HK-2 (cell line): ENCODE data around the gene KRT14.
"Not testable (repeated sequence)": the region's sequence is repeated elsewhere in the genome, so short reads cannot be mapped to it uniquely, and the experiment has no call there.

Experiments used
- DNase-seq: peaks from one replicate; pipeline ENCODE4 v3.0.0-alpha.2; 2018; ENCODE audit not compliant: unreplicated experiment

Gene KRT14

DNA sequence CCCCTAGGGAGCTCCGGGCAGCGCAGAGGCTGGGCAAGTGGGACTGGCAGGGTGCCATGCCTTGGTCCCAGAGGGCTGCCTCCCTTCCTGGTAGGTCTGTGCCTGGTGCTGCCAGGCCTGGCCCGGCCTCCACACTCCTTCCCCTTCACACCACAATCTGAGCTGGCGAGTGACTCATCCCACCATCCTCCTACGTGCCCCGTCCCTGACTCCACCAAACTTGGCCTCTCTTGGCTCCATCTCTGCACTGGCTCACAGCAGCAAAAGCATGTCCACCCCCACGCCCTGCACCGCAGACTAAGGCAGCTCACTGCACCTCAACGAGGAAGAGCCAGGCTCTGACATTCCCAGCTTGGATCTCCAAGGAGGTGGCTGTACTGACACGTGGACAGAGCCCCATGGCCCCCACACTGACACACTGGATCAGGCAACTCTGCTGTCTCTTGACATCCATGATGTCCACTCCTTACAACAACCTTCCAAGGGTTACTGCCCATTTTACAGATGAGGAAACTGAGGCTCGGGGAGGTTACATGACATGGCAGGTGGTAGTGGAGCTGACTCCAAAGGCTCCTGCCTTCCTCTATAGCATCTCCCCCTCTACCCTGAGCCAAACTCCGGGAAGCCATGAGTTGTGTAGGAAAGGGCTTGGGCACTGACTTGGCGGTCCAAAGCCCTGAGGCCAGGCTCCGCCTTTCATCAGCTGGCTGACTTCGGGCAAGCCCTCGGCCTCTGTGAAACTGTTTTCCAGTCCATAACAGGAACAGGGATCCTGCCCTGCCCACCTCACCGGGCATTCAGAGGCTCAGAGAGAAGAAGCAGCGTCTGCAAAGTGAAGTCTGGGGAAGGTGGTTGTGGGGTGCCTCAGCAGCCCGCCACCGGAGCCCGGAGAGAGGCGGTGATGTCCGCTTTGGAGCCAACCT, 38.5 kb downstream of the KRT14 start:
- DNase-seq = peak; percentile 97

DNA sequence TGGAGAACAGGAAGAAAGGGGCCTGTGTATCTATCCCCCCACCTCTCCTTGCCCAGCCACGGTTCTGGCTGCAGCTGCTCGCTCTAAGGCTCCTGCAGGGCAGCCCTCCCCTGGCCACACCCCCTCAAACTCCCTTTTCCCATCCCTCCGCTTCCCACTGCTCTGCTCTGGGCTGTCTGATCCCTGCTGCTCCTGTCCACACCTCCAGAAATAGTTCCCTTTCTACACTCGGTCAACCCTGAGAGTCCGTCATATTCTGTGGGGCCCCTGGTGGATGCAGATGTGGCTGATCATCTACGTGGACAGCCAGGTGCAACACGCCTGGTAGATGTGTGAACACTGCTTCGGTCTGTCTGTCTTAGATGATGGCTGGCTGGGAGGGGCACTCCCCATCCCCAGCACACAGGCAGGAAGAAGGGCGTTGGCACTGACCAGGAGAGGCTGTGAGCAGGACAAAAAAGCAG, 39.3 kb downstream of the KRT14 start:
- no peak for DNase-seq

DNA sequence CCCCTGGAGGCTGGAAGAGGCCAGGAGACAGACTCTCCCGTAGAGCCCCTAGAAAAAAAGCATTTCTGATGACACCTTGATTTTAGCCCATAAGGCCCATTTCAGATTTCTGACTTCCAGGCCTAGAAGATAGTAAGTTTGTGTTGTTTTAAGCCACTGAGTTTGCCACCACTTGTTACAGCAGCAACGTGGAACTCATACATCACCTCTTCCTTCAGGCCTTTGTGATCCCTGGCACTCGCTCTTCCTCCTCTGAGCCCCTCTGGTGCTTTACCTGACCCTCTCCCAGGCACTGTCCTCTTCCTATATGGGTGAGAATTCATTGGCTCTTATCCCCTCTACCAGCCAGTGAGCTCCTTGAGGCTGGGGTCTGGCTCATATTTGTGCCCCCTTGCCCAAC, 39.9 kb downstream of the KRT14 start:
- DNase-seq = no peak

- DNase-seq = no peak
These were observed 40.8 kb downstream of the KRT14 start for GRCh38 chr17:41545829-41546410.

DNA sequence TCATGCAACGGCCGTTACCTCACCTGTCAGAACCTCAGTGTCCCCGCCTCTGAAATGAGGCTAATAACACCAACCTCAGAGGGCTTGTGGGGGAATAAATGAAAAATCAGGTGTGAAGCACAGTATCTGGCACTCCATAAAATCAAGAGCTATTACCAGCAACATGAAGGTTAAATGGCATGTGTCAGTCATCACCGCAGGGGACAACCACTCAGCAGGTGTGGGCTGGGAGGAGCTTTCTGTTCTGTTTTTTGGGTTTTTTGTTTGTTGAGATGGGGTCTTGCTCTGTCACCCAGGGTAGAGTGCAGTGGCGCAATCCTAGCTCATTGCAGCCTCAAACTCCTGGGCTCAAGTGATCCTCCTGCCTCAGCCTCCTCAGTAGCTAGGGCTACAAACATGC, 41.8 kb downstream of the KRT14 start:
- no peak for DNase-seq

- DNase-seq = no peak
These were observed 42.2 kb downstream of the KRT14 start for GRCh38 chr17:41544491-41544892.

GRCh38 chr17:41542786-41543185, 43.9 kb downstream of the KRT14 start:
- not testable (repeated sequence) for DNase-seq

DNA sequence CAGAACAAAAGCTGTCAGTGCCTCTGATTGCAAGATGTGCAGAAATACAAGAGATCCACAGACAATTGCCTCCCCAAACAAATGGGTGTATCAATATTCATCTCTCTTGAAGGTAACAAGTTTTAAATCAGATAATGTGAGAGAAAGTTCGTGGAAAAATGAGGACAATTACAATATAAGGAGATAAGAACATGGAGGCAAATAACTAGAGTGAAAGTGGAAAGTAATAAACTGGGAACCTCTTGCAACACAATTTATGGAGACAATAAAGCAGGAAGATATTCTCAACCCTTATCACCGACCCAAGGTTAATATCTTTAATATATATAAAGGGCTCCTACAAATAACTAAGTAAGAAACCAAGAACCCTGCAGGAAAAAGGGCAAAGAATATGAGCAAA, 44.3 kb downstream of the KRT14 start:
- DNase-seq = no peak

DNA sequence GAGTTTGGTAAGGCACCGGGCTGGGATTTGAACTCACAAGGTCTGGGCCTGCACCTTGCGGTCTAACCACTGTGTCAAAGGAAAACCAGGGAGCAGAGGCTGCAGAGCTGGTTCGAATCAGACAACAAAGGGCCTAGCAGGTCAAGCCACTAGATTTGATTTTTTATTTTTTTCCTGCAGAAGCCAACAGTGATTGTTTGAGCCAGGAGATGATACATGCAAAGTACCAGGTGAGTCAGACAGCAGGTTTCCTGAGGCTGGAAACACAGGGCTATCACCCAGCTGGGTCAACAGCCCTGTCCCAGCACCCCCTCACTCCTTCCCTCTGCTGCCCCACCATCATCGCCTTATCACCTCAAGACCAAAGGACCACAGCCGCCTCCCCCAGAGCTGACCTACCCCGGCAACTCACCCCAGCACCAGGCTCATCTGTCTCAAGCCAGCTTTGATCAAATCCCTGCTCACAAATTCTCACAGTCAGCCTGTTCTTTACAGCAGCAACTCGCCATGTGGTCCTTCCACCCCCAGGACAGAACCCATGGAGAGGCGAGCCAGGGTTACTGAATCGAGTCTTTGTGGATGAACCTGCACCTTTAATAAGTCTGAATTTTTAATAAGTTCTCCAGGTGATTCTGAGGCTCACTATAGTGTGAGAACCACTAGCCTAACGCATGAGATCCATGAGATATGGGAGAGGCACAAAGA, 45.6 kb downstream of the KRT14 start:
- DNase-seq = no peak

DNA sequence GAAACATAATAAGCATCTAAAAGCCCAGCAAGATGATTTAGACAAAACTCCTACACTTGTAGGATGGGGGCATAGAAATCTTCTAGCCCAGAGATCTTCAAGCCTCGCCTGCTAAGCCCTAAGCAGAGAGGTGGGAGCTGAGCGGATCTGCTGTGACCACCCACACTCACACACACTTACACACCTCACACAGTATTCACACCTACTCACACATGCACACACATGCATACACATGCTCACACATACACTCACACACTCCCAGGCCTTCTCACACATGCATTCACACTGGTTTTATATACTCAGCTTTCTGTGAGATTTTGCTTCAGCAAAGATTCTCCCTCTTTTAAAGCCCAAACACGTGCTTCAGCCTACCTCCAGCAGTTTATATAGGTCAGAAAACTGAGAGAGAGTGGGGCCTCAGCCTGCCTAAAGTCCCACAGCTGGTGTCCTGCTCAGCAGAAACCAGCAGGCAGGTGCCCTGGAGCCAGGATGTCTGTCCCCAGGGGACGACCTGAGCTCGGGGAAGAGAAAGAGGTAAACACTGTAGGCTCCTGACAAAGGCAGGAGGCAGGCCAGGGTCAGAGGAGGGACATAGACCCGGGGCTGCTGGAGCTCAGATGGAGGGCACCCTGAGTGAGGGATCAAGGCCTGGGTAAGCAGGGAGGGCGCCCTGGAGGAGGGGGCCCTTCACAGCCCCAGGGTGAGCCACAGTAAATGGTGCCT, 46.6 kb downstream of the KRT14 start:
- DNase-seq = no peak

GRCh38 chr17:41539071-41539492, 47.6 kb downstream of the KRT14 start:
- DNase-seq = no peak

GRCh38 chr17:41538565-41538991, 48.1 kb downstream of the KRT14 start:
- DNase-seq = peak; percentile 60

DNA sequence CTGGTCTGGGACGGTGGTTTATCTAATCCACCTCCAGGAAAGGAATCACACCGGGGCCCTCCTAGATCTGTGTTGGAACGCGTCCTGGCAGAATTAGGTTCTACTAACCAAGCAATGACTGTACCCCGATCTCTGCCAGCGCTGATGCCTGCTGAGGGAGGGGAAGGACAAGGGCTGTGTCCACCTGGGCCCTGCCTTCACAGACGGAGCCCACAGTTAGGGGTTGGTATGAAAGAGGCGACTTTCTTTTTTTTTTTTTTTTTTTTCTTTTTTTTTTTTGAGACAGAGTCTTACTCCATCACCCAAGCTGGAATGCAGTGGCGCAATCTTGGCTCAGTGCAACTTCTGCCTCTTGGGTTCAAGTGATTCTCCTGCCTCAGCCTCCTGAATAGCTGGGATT, 48.7 kb downstream of the KRT14 start:
- no peak for DNase-seq

- DNase-seq = no peak
These were observed 49.1 kb downstream of the KRT14 start for GRCh38 chr17:41537614-41537954.

- no peak for DNase-seq
These were observed 49.7 kb downstream of the KRT14 start for GRCh38 chr17:41536741-41537613.

- no peak for DNase-seq
These were observed 50.8 kb downstream of the KRT14 start for GRCh38 chr17:41535764-41536481.

DNA sequence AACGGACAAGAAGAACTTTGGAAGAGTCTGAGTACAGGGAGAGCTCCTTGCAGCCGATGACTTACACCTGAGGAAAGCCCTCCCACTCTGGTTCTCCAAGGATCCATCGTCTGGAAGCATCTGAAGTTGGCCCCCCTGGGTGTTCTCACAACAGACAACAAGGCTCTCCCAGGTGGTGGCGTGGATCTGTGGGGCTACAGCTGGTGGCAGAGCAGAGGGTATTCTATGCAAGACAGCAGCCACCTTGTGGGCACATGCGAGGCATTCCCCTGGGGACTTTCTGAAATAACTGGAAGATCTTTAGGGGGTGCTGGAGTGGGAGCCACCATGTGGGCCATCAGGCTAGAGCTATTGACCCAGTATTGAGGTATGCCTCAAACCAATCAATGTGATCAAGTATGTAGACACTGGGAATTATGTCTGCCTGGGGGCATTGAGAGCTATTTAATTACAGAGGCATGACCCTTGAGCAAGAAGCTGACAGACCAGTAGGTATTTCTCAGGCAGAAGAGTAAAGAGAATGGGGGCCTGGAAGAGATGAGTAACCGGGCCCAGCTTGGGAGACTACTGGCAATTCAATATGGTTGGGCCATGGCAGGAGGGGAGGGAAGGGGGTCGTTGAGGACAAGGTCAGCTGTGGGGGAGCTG, 51.7 kb downstream of the KRT14 start:
- no peak for DNase-seq

DNA sequence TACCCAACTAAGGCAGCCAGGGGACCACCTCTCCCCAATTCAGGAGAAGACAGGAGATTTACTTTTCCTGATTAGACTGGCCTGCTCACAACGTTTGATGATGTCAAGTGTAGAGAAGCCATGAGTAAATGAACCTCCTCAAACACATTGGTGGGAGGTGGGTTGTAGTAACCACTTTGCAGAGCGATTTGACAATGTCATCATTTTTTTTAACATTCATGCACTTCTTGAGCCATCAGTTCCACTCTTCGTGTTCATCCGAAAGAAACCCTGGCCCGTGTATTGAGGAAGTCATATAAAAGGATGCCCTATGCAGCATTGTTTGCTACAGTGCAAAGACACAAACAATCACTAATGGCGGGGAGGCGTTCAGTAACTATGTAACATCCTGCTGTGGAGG, 53.1 kb downstream of the KRT14 start:
- DNase-seq = no peak

DNA sequence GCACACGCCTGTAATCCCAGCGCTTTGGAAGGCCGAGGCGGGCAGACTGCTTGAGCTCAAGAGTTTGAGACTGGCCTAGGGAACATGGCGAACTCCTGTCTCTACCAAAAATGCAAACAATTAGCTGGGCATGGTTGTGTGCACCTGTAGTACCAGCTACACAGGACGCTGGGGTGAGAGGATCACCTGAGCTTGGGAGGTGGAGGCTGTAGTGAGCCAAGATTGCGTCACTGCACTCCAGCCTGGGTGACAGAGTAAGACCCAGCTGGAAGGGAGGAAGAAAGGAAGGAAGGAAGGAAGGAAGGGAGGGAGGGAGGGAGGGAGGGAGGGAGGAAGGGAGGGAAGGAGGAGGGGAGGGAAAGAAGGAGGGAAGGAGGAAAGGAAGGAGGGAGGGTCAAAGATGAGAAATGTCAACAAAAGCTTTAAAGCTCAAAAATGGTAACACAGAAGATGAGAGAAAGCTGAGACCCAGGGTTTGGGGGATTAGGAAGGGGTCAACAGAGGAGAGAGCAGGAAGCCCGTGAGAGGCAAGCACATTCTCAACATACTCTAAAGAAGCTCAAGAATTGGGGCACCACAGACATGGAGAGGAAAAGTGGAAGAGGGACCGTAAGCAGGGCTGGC, 53.6 kb downstream of the KRT14 start:
- no peak for DNase-seq
